Measurements from ENCODE around the gene NGDN.

Gene NGDN

DNA sequence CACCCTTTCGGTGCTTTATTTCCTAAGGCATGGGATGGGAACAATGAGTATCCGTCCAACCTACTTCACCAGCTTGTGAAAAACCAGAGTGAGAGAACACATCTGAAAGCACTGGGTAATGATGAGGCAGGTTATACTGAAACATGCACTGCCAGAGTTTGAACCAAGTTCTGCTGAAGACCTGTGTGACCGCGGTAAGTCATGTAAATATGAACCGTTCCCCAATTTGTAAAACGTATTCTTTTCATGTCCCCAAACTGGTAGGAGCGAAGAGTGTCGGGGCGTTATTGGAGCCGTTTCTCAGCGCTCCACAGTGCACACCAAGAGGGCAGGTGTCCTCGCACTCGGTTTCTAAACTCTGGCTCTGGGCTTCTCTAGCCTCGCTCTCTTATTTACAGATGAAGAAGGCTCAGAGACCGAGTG lies 788 bp upstream of the NGDN start:
- peak overlapping the region; percentile 92 for H3K4me3 ChIP-seq (ENCODE audit: low read depth, low read length)
- TF ChIP-seq CTCF (IDR thresholded peaks at IDR 0.05; ENCODE audit: low read depth, low read length): no peak
- no peak for DNase-seq (ENCODE audit: low read depth, low spot score)
- in situ Hi-C loops (cut with HindIII; ENCODE audit: low sequenced_read_pairs): no loop called here

DNA sequence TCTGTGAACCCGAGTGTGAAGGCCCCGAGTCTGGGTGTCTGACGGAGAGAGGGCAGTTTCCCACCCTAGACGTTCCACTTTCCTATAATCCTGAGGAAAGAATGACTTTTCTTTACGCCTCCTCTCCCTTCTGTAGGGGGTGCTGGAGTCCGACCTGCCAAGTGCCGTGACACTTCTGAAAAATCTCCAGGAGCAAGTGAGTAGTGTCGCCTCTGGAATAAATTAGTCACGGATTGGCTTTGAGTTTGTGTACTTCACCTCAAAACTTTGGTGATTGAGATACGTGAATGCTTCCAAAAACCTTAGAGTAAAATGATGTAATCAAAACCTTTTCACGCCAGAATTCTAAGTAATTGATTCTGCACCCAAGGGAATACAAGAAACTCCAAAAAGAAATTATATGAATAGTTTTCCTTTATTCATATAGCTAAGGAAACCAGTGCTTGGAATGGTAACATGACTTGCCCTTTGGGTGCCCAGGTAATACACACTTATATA lies 452 bp downstream of the NGDN start:
- no peak for DNase-seq (ENCODE audit: low read depth, low spot score)
- TF ChIP-seq CTCF (IDR thresholded peaks at IDR 0.05; ENCODE audit: low read depth, low read length): no peak
- in situ Hi-C loops (cut with HindIII; ENCODE audit: low sequenced_read_pairs): no loop called here
- H3K4me3 ChIP-seq (ENCODE audit: low read depth, low read length): peak overlapping the region; percentile 92

GRCh38 chr14:23470947-23471346 lies 1.4 kb downstream of the NGDN start:
- TF ChIP-seq CTCF (IDR thresholded peaks at IDR 0.05; ENCODE audit: low read depth, low read length): no peak
- no peak overlapping the region for H3K4me3 ChIP-seq (ENCODE audit: low read depth, low read length)
- DNase-seq (ENCODE audit: low read depth, low spot score): no peak
- in situ Hi-C loops (cut with HindIII; ENCODE audit: low sequenced_read_pairs): no loop called here

DNA sequence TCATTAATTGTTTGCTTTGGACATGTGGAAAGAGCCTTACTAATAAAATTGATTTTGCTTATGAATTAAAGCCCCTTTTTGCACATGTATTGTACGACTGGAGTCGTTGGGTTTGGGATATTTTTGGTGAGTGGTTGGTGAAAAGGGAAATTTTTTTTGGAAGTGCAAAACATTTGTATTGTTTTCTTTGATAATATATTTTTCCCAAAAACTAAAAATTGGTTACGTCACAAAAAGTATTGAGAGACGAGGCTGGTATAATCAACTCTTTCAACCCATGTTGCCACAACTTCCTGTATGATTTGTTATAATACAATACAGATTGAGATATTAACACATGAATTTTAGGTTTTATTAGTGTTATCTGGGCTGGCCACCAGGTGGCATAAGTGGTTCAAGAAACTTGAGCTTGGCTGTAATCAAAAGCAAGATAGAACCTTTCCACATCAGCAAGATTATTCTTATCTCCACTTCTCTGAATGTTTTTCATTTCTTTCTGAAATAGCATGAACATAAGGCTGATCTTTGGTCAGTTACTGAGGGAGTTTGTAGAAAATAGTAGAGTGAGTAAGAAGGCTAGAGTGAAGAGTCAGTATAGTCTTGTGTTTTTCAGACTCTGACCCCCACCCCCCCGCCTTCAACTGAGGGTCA lies 8.7 kb downstream of the NGDN start:
- peak; percentile 69 for DNase-seq (ENCODE audit: low read depth, low spot score)
- no peak overlapping the region for H3K4me3 ChIP-seq (ENCODE audit: low read depth, low read length)
- TF ChIP-seq CTCF (IDR thresholded peaks at IDR 0.05; ENCODE audit: low read depth, low read length): peak; percentile 63
- in situ Hi-C loops (cut with HindIII; ENCODE audit: low sequenced_read_pairs): no loop called here

DNA sequence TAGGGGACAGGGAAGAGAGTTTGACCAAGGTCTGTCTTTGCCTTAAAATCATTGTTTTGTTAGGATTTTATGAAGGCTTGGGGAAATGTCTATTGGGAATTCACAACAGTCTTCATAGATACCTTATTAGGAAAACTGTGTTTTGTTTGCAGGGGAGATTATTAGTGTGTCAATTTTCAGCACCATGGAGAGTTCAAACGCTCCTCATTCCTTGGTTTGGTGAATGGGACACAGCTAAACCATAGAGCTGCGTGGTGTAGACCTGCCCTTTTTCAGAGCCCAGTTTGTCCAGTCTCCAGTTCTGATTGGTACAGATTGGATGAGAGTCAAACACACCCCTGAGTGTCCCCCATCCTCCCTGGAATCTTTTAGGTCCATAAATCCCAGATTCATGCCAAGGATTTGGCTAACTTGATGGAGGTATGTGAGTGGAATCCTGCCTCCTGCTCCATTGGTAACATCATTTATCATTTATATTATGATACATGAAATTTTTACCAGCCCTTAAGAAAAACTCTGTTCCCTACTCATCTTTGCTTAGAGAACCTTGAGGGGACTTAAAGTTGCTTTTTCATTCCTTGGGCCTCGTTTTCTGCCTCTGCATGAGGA lies 12.0 kb downstream of the NGDN start:
- DNase-seq (ENCODE audit: low read depth, low spot score): peak; percentile 20
- H3K4me3 ChIP-seq (ENCODE audit: low read depth, low read length): no peak overlapping the region
- TF ChIP-seq CTCF (IDR thresholded peaks at IDR 0.05; ENCODE audit: low read depth, low read length): no peak
- in situ Hi-C loops (cut with HindIII; ENCODE audit: low sequenced_read_pairs): no loop called here

- H3K4me3 ChIP-seq (ENCODE audit: low read depth, low read length): no peak overlapping the region
- no peak for DNase-seq (ENCODE audit: low read depth, low spot score)
- no peak for TF ChIP-seq CTCF (IDR thresholded peaks at IDR 0.05; ENCODE audit: low read depth, low read length)
- in situ Hi-C loops (cut with HindIII; ENCODE audit: low sequenced_read_pairs): no loop called here
Observed at GRCh38 chr14:23481979-23482822, 12.7 kb downstream of the NGDN start.
